Fibroblast of skin of right quadriceps (primary cell): ENCODE measurements around the gene NGFR.

ENCODE experiments used
- DNase-seq: peaks from one replicate; pipeline ENCODE4 v3.0.0-alpha.2; 2013

The NGFR gene

GRCh38 chr17:49518346-49519078 is 23.4 kb downstream of the NGFR start:
- no peak for DNase-seq

- DNase-seq: no peak
Observed at GRCh38 chr17:49519781-49520180, 24.7 kb downstream of the NGFR start.

DNA sequence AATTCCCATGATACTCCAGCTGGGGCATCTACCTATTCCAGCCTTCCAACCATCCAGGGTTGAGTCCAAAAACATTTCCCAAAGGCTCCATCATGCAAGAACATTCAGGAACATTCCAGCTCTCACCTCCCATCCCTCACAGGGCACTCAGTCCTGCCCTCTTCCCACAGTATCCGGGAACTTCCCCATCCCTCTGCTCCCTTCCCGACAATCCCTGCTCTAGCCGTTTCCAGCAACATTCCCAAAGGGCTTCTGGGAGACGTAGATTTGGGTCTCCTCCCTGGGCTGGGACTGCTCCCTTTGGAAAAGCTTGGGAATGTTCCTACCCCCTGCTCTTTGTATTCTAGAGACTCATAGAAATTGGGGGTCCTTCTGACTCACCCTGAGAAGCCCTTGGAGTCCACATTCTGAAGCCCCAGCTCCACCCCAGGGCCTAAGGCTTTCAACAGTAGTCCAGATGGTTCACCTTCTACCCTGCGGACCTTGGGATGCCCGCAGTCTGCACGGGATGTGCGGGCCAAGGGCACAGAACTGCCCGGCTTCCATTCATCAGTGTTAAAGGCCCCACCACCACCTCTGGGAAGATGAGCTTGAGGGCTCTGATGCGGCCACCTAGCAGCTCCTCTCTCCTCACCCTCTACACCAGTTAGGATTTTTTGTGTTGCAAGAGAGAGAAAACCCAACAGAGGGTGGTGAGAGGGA is 25.4 kb downstream of the NGFR start:
- no peak for DNase-seq

GRCh38 chr17:49521088-49521450 is 26.0 kb downstream of the NGFR start:
- no peak for DNase-seq

GRCh38 chr17:49521471-49522356 is 26.6 kb downstream of the NGFR start:
- DNase-seq: no peak

DNA sequence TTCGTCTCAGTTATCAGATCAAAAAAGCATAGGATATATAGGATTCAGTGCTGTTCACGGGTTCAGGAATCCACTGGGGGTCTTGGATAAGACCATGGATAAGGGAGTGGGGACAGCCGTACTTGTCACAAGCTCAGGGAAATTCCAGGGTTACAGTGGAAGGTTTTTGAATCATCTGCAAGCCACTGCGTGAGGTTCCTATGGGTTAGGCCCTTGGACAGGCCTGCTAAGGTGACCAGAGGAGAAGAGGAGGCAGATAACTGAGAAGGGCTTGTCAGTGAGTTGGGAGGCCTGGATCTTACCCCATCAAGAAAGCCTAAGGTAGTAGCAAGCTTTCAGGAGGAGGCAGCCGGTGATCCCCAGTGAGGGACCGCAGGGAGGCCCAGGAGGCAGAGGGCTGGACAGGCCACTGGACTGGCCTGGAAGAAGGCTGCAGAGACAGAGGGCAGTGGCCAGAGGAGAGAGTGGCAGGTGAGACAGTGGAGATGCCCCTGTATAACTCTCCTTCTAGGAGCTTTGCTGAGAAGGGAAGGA is 27.3 kb downstream of the NGFR start:
- DNase-seq: no peak

- no peak for DNase-seq
Observed at GRCh38 chr17:49523196-49523595, 28.1 kb downstream of the NGFR start.

GRCh38 chr17:49523706-49524472 is 28.8 kb downstream of the NGFR start:
- DNase-seq: peak; percentile 8

DNA sequence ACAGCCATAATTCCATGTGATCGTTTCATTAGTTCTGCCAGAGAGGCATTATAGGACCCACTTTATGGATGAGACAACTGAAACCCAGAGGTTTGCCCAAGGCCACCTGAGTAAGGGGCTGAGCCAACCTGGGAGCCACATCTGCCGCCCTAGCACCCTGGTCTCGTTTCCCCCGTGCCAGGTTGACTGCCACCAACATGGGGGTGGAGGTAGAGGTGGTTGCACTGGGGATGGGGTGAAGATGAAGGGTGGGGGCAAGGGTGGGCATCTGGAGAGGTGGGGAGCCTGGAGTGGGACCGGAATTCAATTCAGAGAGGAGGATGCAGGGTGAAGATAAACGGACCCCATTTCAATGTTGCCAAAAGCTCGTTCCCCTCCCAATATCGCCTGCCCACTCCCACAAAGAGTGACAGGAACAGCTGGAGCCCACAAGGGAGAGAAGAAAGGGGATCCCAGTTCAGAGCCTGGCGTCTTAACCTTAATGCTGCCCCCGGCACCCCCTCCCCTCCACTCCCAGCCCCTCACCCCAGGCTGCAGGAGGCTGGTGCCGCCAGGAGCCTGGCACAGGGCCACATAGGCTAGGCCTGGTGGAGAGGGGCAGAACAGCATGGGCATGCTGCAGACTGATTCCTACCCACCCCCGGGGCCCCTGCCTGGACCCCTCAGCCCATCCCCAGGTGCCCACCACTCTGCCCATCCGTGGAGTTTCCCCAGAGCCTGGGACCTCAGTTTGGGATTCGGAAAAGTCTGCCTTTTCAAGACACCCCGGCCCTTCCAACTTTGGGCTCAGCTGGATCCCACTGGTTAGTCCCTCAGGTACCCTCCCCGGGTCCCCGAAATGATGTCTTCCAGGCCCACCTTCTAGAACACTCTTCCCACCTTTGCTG is 29.6 kb downstream of the NGFR start:
- DNase-seq: no peak

DNA sequence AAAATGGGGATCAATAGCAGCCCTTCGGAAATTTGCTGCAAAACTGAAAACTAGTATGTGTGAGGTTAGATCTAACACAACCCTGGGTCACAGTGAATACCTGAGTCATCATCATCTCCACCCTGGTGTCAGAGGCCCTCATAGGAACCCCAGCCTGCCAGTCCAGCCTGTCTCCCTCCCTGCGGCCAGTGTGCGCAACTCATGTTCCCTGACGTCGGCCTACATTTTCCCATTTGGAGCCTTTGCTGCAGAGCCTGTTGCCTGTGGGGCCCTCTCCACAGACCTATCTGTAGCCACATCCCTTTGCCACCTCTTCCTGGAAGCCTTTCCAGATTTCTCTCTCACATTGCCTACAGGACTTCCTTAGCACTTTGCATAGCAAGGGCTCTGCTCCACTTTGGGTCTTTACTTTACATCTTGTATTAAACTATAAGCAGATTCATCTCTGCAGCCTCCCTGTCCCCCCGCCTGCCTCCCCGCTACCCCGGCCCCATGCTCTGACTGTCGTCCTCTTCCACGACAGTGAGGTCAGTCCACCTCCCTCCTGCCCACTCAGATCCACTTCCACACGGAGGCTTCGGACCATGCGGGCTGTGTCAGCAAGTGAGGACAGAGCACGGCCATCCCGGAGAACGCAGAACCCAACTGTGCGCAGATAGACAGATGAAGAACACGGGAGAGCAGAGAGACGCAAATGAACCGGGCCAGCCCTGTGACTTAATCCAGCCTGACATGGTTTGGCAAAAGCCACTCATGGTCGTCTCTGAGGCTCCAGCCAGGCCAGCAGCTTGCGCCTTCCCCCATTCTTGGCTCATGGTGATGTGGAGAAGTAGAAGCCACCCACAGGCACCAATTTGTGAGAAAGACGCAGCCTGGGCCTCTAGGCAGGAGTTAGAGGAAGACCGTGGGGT is 31.0 kb downstream of the NGFR start:
- no peak for DNase-seq

DNA sequence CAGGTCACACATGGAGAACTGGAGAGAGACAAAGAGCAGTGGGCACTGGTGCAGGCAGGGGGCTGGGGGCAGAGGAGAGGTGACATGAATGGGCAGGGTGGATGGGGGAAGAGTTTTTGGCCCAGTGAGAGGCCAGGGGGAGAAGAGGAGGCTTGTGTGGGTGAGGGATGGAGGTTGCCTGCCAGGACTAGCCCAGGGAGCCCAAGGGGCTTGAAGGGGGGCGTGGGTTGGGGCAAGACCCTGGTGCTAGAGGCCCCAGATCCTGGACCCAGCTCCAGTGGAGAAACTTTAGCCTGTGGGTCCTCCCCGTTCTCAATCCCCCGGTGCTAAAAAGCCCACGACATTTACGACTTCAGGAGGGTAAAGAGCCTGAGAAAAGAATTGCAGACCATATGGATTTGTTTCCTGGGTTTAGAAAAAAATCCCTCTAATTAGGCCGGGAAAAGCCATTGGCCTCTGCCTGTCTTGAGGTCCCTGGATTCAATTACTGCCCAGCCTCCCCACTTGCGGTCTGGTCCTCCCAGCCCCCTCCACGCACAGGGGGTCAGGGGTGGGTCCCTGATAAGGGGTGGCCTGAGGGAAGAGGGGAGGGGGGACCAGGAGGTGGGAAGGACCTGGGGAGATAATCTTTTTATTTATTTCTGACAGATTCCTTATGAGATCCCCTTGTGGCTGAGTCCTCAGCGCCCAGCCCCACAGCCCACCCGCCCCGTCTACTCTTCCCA is 33.0 kb downstream of the NGFR start:
- DNase-seq: no peak

DNA sequence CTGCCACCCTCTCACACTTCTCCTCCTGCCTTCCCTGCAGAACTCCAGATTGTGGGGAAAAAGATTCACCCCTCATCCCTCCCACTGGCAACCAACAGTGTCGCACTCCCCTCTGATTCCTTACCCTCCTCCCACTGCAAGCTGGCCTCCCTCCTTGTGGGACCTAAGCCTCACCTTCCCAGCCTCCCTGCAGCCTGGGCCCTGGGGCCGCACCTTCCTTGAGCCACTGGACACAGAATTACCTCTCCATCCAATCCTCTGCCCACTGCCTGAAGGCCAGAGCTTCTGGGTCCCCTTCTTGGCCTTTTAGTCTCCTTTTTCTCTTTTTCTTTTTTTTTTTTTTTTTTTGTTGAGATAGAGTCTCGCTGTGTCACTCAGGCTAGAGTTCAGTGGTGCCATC is 33.9 kb downstream of the NGFR start:
- DNase-seq: no peak

DNA sequence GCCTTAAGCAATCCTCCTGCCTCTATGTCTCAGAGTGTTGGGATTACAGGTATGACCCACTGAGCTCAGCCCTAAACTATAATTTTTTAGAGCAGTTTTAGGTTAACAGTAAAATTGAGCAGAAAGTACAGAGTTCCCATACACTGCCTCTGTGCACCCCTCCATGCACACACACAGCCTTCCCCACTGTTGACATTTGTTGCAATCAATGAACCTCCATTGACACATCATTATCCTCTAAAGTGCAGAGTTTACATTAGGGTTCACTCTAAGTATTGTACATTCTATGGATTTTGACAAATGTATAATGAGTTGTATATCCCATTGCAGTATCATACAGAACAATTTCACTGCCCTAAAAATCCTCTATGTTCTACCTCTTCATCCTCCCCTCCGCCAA is 35.0 kb downstream of the NGFR start:
- DNase-seq: no peak

GRCh38 chr17:49543860-49544259 is 48.8 kb downstream of the NGFR start:
- DNase-seq: no peak

DNA sequence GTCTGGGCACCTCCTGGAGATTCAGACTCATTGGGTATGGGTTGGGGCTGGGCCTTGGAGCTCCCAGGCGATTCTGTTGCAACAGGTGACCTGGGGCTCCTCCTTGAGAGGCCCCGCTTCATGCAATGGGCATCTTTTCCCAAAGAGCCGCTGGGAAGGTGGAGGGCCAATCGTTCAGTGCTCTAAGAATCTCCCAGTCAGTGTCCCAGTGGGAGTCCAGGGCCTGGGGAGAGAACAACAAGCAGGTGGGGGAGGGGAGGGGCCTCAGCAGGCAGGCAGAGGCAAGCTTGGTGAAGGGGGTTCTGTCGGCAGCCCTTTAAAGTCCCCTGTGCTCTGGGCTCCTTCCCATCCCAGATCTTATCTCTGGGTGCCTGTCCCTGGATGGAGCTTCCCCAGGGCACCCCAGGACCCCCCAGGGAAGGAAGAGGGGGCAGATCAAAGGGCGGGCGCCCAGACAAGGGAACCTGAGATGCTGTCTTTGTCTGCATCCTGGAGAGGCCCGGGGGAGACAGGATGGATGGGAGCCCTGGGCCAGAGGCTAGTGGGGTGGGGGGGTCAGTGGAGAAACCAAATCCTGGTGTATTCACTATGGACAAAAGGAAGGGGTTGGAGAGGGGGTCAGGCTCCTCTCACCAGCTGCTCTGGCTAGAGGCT is 50.0 kb downstream of the NGFR start:
- no peak for DNase-seq

DNA sequence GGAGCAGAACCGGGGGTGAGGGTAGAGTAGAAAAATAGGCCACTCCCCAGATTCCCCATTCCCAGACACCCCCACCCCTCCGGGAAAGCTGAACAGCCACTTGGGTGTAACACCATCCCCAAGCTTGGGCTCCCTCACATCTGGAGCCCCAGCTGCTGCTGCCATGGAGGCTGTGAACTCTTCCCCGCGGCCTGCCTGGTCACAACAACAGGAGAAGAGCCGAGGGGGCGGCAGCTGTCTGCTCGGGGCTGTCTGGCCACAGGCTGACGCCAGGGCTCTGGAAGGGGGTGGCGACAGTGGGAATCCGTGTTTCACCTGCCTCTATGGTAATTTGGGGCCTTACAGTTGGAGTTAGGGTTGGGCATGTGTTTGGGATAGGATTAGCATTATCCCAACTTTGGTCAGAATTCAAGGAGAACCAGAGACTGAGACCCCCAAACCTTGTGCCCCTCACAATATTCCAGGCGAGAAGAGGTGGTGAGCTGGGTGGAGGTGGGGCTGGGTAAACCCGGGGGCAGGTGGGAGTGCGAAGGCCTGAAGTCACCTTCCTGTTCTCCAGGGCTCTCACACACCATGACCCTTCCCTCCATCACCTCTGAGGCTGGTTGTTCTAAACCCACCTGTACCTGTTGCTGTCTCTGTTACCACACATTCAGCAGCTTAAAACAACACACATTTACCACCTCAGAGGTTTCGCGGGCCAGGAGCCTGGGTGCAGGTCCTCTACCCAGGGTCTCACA is 50.9 kb downstream of the NGFR start:
- no peak for DNase-seq

- DNase-seq: no peak
Observed at GRCh38 chr17:49546546-49547535, 51.7 kb downstream of the NGFR start.
